HuH-7 (cell line): ENCODE results near the gene NFATC4.
A peak's percentile ranks its signal among the peaks of the same experiment; 100 is the strongest.
"Not testable (repeated sequence)": the region's sequence is repeated elsewhere in the genome, so short reads cannot be mapped to it uniquely, and the experiment has no call there.

Experiments
- DNase-seq: peaks from one replicate; pipeline ENCODE4 v3.0.0; 2011; ENCODE audit warnings: low spot score

Gene NFATC4

GRCh38 chr14:24367514-24368211 lies at the start of gene NFATC4:
TSS of gene NFATC4 (plus strand) at chr14:24368184. CDS start at chr14:24368341, 157 bp downstream.
- peak; percentile 80 for DNase-seq

- no peak for DNase-seq
Measured at GRCh38 chr14:24321212-24321975, 46.6 kb upstream of the NFATC4 start.

- no peak for DNase-seq
Measured at GRCh38 chr14:24322672-24323071, 45.3 kb upstream of the NFATC4 start.

- no peak for DNase-seq
Measured at GRCh38 chr14:24323341-24323740, 44.6 kb upstream of the NFATC4 start.

- no peak for DNase-seq
Measured at GRCh38 chr14:24324024-24324423, 44.0 kb upstream of the NFATC4 start.

- no peak for DNase-seq
Measured at GRCh38 chr14:24325041-24325530, 42.9 kb upstream of the NFATC4 start.

- no peak for DNase-seq
Measured at GRCh38 chr14:24325963-24326362, 42.0 kb upstream of the NFATC4 start.

GRCh38 chr14:24327303-24327702 lies 40.7 kb upstream of the NFATC4 start:
- DNase-seq = no peak

- not testable (repeated sequence) for DNase-seq
Measured at GRCh38 chr14:24327914-24328313, 40.1 kb upstream of the NFATC4 start.

- DNase-seq = no peak
Measured at GRCh38 chr14:24329073-24329663, 38.8 kb upstream of the NFATC4 start.

GRCh38 chr14:24329736-24330135 lies 38.2 kb upstream of the NFATC4 start:
- DNase-seq = no peak

- DNase-seq = no peak
Measured at GRCh38 chr14:24330973-24331674, 36.9 kb upstream of the NFATC4 start.

- DNase-seq = no peak
Measured at GRCh38 chr14:24331731-24332267, 36.2 kb upstream of the NFATC4 start.

GRCh38 chr14:24332268-24332993 lies 35.6 kb upstream of the NFATC4 start:
- DNase-seq = peak; percentile 98

- no peak for DNase-seq
Measured at GRCh38 chr14:24334431-24335291, 33.3 kb upstream of the NFATC4 start, which contains the start of gene ADCY4. TSS of gene ADCY4 (minus strand) at chr14:24335071. CDS start at chr14:24334652, 419 bp downstream.

GRCh38 chr14:24335461-24336171 lies 32.4 kb upstream of the NFATC4 start:
- DNase-seq = peak; percentile 9

GRCh38 chr14:24337144-24337823 lies 30.7 kb upstream of the NFATC4 start:
- no peak for DNase-seq

GRCh38 chr14:24337824-24338175 lies 30.2 kb upstream of the NFATC4 start:
- no peak for DNase-seq

- DNase-seq = no peak
Measured at GRCh38 chr14:24338843-24339242, 29.1 kb upstream of the NFATC4 start.
